Bronchus fibroblast of lung (primary cell): Measurements from ENCODE around the gene XPR1. TPM values are rescaled to one million over a fixed set of nuclear protein-coding genes. Genes with fewer than 3 reads are reported as not detected.

Source experiments
- total RNA-seq: library from RNA; depleted of rRNA; stranded (reverse); fragments of >200 nt; gene quantifications from 2 replicates; pipeline ENCODE4 v1.2.3, GENCODE V29; 2015

Gene XPR1
- total RNA-seq, result 10.3 and 11.8 TPM in 2 replicates

GRCh38 chr1:180631766-180632325 is at the start of gene XPR1:
XPR1 (plus strand) TSS chr1:180632022; CDS start chr1:180632202, 180 bp downstream.

GRCh38 chr1:180912801-180913565 is 281.2 kb downstream of the XPR1 start, which contains the start of gene KIAA1614:
KIAA1614 (plus strand) TSS chr1:180912897; CDS start chr1:180913244, 347 bp downstream.

Other genes with a start within 250 kb of the XPR1 start
- gene ACBD6, start 129.4 kb upstream of the XPR1 start, total RNA-seq, result 57.5 and 57.7 TPM in 2 replicates
- gene OVAAL, start 73.1 kb upstream of the XPR1 start, total RNA-seq, result not detected in 2 replicates